Trophoblast cell (in vitro differentiated cells and primary cell): ENCODE measurements around the gene NUDT16L1.

Source experiments
- DNase-seq, 2 donors: peaks; one replicate each; pipeline ENCODE4 v3.0.0-alpha.2; 2016
- H2AFZ ChIP-seq: 2 replicates; pipeline ENCODE4 v1.6.1; 2013; ENCODE audit warnings: low read length, moderate library complexity, mild to moderate bottlenecking; ENCODE audit not compliant: insufficient read depth, poor library complexity
- H2AK5ac ChIP-seq: 2 replicates; pipeline ENCODE4 v1.6.1; 2013; ENCODE audit warnings: mild to moderate bottlenecking, low read length
- H2BK120ac ChIP-seq: 2 replicates; pipeline ENCODE4 v1.6.1; 2013; ENCODE audit warnings: low read length, mild to moderate bottlenecking, moderate library complexity; ENCODE audit not compliant: insufficient read depth, poor library complexity
- H2BK12ac ChIP-seq: 2 replicates; pipeline ENCODE4 v1.6.1; 2013; ENCODE audit warnings: mild to moderate bottlenecking, low read length, moderate library complexity
- H2BK5ac ChIP-seq: 2 replicates; pipeline ENCODE4 v1.6.1; 2013; ENCODE audit warnings: low read length, low read depth, moderate library complexity, mild to moderate bottlenecking; ENCODE audit not compliant: poor library complexity
- H3K14ac ChIP-seq: 2 replicates; pipeline ENCODE4 v1.6.1; 2013; ENCODE audit warnings: mild to moderate bottlenecking, low read length
- H3K18ac ChIP-seq: 2 replicates; pipeline ENCODE4 v1.6.1; 2013; ENCODE audit warnings: mild to moderate bottlenecking, low read length
- H3K23ac ChIP-seq: 2 replicates; pipeline ENCODE4 v1.6.1; 2013; ENCODE audit warnings: low read length
- H3K27ac ChIP-seq: 2 replicates; pipeline ENCODE4 v1.5.1; 2013; ENCODE audit warnings: low read depth, mild to moderate bottlenecking, inconsistent platforms, low read length, moderate library complexity
- H3K27me3 ChIP-seq: 2 replicates; pipeline ENCODE4 v1.6.1; 2013; ENCODE audit warnings: inconsistent platforms, mild to moderate bottlenecking, low read length, moderate library complexity; ENCODE audit not compliant: insufficient read depth
- H3K36me3 ChIP-seq, 2 experiments: 1 replicate in 1 of 2; 2 replicates in 1 of 2; pipeline ENCODE4 v1.6.1; 2013; ENCODE audit warnings: low read length in 2 of 2, mild to moderate bottlenecking in 2 of 2, moderate library complexity in 1 of 2; ENCODE audit not compliant: insufficient read depth in 2 of 2, control insufficient read depth in 1 of 2
- H3K4ac ChIP-seq: 2 replicates; pipeline ENCODE4 v1.6.1; 2013; ENCODE audit warnings: low read depth, mild to moderate bottlenecking, low read length, moderate library complexity
- H3K4me1 ChIP-seq, 2 experiments: 1 replicate in 1 of 2; 2 replicates in 1 of 2; pipeline ENCODE4 v1.6.1; 2013; ENCODE audit warnings: low read length in 2 of 2, mild to moderate bottlenecking in 2 of 2, moderate library complexity in 1 of 2; ENCODE audit not compliant: insufficient read depth in 2 of 2, control insufficient read depth in 1 of 2
- H3K4me2 ChIP-seq: 2 replicates; pipeline ENCODE4 v1.6.1; 2013; ENCODE audit warnings: inconsistent platforms, mild to moderate bottlenecking, low read length, moderate library complexity
- H3K4me3 ChIP-seq: 2 replicates; pipeline ENCODE4 v1.5.1; 2013; ENCODE audit warnings: mild to moderate bottlenecking, low read depth, low read length, inconsistent platforms
- H3K79me1 ChIP-seq: one replicate; pipeline ENCODE4 v1.6.1; 2013; ENCODE audit warnings: low read length
- H3K79me2 ChIP-seq: 2 replicates; pipeline ENCODE4 v1.6.1; 2013; ENCODE audit warnings: low read length, mild to moderate bottlenecking; ENCODE audit not compliant: control insufficient read depth, insufficient read depth, poor library complexity
- H3K9ac ChIP-seq: 2 replicates; pipeline ENCODE4 v1.6.1; 2013; ENCODE audit warnings: mild to moderate bottlenecking, low read length
- H3K9me3 ChIP-seq: 2 replicates; pipeline ENCODE4 v1.6.1; 2013; ENCODE audit warnings: low read depth, mild to moderate bottlenecking, control low read depth, inconsistent platforms, low read length; ENCODE audit not compliant: insufficient read depth
- H4K12ac ChIP-seq: 2 replicates; pipeline ENCODE4 v1.6.1; 2013; ENCODE audit warnings: low read depth, mild to moderate bottlenecking, low read length, moderate library complexity
- H4K8ac ChIP-seq: 2 replicates; pipeline ENCODE4 v1.6.1; 2013; ENCODE audit warnings: low read depth, mild to moderate bottlenecking, low read length, moderate library complexity
- H4K91ac ChIP-seq: one replicate; pipeline ENCODE4 v1.6.1; 2013; ENCODE audit warnings: low read depth, mild to moderate bottlenecking, low read length, moderate library complexity
- WGBS: extraction: QIAGEN DNeasy Blood & Tissue Kit; methylation state at CpG from one replicate; pipeline ENCODE4 v1.1.7; 2013; ENCODE audit warnings: missing lambda C conversion rate; ENCODE audit not compliant: insufficient read length, insufficient coverage; ENCODE audit errors: extremely low coverage; 5-methylcytosine and 5-hydroxymethylcytosine counted together

NUDT16L1 gene

GRCh38 chr16:4686497-4687210 lies 6.7 kb upstream of the NUDT16L1 start:
- Histone ChIP-seq H3K18ac (no peak overlapping the region), H2AFZ (no peak overlapping the region), H3K14ac (no peak overlapping the region), H3K9ac (no peak overlapping the region), H3K4me2 (no peak overlapping the region), H2BK12ac (no peak overlapping the region), H3K9me3 (peaks cover 3% of the 10 kb centered on the region), H4K12ac (no peak overlapping the region), H2BK120ac (no peak overlapping the region), H3K27ac (no peak overlapping the region), H4K8ac (no peak overlapping the region), H3K79me2 (no peaks in the 10 kb centered on the region), H3K79me1 (no peaks in the 10 kb centered on the region), H3K27me3 (no peaks in the 10 kb centered on the region), H3K23ac (no peak overlapping the region), H4K91ac (no peak overlapping the region), H3K4me1 (peaks cover 0 to 2% of the 10 kb centered on the region in 2 experiments), H2BK5ac (no peak overlapping the region), H3K4me3 (no peak overlapping the region), H3K4ac (no peak overlapping the region), H2AK5ac (no peak overlapping the region), H3K36me3 (peaks cover 80 to 83% of the 10 kb centered on the region in 2 experiments)
- WGBS = no CpG with 5 or more reads among the region's 27 CpGs
- no peak for DNase-seq

DNA sequence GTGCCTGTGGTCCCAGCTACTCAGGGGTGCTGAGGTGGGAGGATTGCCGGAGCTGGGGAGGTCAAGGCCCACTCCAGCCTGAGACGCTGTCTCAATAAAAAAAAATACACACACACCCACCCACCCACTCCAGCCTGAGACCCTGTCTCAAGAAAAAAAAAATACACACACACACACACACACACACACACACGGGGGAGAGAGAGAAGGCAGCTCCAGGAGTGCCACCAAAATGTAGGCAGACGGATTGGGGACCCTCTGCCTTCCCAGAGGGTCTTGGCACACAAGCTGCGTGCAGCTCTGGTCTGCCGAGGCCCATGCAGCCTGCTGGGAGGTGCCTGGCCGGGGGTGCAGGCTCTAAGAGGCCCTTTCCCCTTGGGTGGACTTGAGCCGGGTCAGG lies 5.9 kb upstream of the NUDT16L1 start:
- H3K14ac ChIP-seq = no peak overlapping the region
- H3K18ac ChIP-seq = no peak overlapping the region
- H3K4me3 ChIP-seq = no peak overlapping the region
- no peak overlapping the region for H4K8ac ChIP-seq
- no peak overlapping the region for H4K12ac ChIP-seq
- H4K91ac ChIP-seq = no peak overlapping the region
- H3K79me2 ChIP-seq = no peaks in the 10 kb centered on the region
- H2BK12ac ChIP-seq = no peak overlapping the region
- peaks cover 3% of the 10 kb centered on the region for H3K9me3 ChIP-seq
- H3K27me3 ChIP-seq = no peaks in the 10 kb centered on the region
- H3K36me3 ChIP-seq = peaks cover 72 to 75% of the 10 kb centered on the region in 2 experiments
- no peak overlapping the region for H3K23ac ChIP-seq
- H3K4ac ChIP-seq = no peak overlapping the region
- no peak for DNase-seq
- no peak overlapping the region for H2BK120ac ChIP-seq
- no peak overlapping the region for H2AK5ac ChIP-seq
- H3K9ac ChIP-seq = no peak overlapping the region
- peaks cover 1 to 2% of the 10 kb centered on the region in 2 experiments for H3K4me1 ChIP-seq
- H3K79me1 ChIP-seq = no peaks in the 10 kb centered on the region
- H2BK5ac ChIP-seq = no peak overlapping the region
- H2AFZ ChIP-seq = no peak overlapping the region
- WGBS = no CpG with 5 or more reads among the region's 8 CpGs
- H3K27ac ChIP-seq = no peak overlapping the region
- H3K4me2 ChIP-seq = no peak overlapping the region

DNA sequence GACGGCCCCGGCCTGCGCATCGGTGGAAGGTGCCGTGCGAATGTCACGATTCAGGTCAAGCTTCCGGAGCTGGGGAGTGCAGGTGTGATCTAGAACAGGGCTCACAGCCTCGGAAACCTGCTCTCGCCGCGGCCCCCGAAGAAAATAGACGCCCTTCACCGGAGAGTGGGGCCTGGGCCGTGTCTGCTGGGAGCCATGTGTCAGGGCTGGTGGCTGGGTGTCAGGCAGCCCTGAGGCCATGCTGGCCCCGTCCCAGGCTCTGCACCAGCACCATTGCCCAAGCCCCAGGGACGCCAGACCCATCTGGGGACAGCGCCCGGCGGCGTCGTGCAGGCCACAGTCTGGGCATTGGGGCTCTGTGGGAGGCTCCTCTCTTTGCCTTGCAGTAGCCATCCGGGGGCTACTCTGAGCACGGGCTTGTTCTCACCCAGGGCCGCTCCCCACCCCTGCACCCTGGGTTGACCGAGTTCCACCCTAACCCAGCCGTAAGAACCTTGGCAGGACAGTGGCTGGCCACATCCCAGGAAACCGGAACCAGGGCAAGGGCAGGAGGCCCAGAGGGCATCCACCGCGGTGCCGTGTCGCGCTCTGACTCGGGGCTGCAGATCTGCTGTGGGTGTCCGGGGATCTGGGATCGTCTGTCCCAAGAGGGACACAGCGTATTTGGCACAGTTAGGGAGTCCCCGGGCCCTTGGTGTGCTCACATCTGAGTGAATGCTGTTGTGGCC lies 5.3 kb upstream of the NUDT16L1 start:
- no peak overlapping the region for H3K27ac ChIP-seq
- H4K8ac ChIP-seq = no peak overlapping the region
- H3K9me3 ChIP-seq = peaks cover 3% of the 10 kb centered on the region
- no peak overlapping the region for H3K18ac ChIP-seq
- H3K9ac ChIP-seq = no peak overlapping the region
- H3K4ac ChIP-seq = no peak overlapping the region
- H2BK120ac ChIP-seq = no peak overlapping the region
- H3K14ac ChIP-seq = no peak overlapping the region
- H2AFZ ChIP-seq = no peak overlapping the region
- WGBS = no CpG with 5 or more reads among the region's 39 CpGs
- H3K79me1 ChIP-seq = peaks cover 2% of the 10 kb centered on the region
- H3K27me3 ChIP-seq = no peaks in the 10 kb centered on the region
- H2AK5ac ChIP-seq = no peak overlapping the region
- no peak overlapping the region for H3K4me2 ChIP-seq
- no peak overlapping the region for H4K91ac ChIP-seq
- H3K4me3 ChIP-seq = no peak overlapping the region
- H3K79me2 ChIP-seq = peaks cover 2% of the 10 kb centered on the region
- H3K36me3 ChIP-seq = peaks cover 66 to 68% of the 10 kb centered on the region in 2 experiments
- H2BK12ac ChIP-seq = no peak overlapping the region
- H4K12ac ChIP-seq = no peak overlapping the region
- H3K4me1 ChIP-seq = peaks cover 5 to 8% of the 10 kb centered on the region in 2 experiments
- no peak overlapping the region for H2BK5ac ChIP-seq
- no peak overlapping the region for H3K23ac ChIP-seq
- no peak for DNase-seq

- Histone ChIP-seq H3K79me2 (peaks cover 3% of the 10 kb centered on the region), H4K91ac (no peak overlapping the region), H2AK5ac (no peak overlapping the region), H3K18ac (no peak overlapping the region), H4K8ac (no peak overlapping the region), H2AFZ (no peak overlapping the region), H3K36me3 (peaks cover 61 to 64% of the 10 kb centered on the region in 2 experiments), H3K4me2 (no peak overlapping the region), H4K12ac (no peak overlapping the region), H3K14ac (no peak overlapping the region), H3K79me1 (peaks cover 3% of the 10 kb centered on the region), H3K4me1 (peaks cover 5 to 9% of the 10 kb centered on the region in 2 experiments), H3K27me3 (no peaks in the 10 kb centered on the region), H3K4ac (no peak overlapping the region), H3K9ac (no peak overlapping the region), H2BK120ac (no peak overlapping the region), H3K4me3 (no peak overlapping the region), H2BK12ac (no peak overlapping the region), H3K27ac (no peak overlapping the region), H2BK5ac (no peak overlapping the region), H3K9me3 (peaks cover 3% of the 10 kb centered on the region), H3K23ac (no peak overlapping the region)
- no CpG with 5 or more reads among the region's 22 CpGs for WGBS
- DNase-seq = no peak
Observed at GRCh38 chr16:4688674-4689045, 4.7 kb upstream of the NUDT16L1 start.
